K562 (cell line): ENCODE results near the gene GAB4. TPM values are rescaled to one million over a fixed set of nuclear protein-coding genes. Genes with fewer than 3 reads are reported as not detected.

Experiments
- ATAC-seq: fragments of 200-7000 bp; cut with Tn5 transposase; 3 replicates; pipeline ENCODE4 v1.9.1; 2020; ENCODE audit warnings: moderate library complexity
- BruUV-seq: library from RNA; stranded (reverse); fragments of 400-500 nt; replicated peaks from 2 replicates; lab custom pipeline; 2021; lab: Mats Ljungman, UMichigan
- CTCF ChIA-PET: fragments of 300-600 bp; formaldehyde crosslinking; extraction: SDS; loops from one replicate; lab custom pipeline; 2021; ENCODE audit warnings: low intra/inter-chr PET ratio; lab: Yijun Ruan, JAX
- POLR2A ChIA-PET: fragments of 300-600, 350-650 bp; sonication (Branson Sonifier 250); formaldehyde crosslinking; extraction: SDS; loops from one replicate; lab custom pipeline; 2021; ENCODE audit warnings: antibody characterized with exemption, inconsistent platforms; lab: Yijun Ruan, JAX
- DNase-seq, 4 experiments: peaks; one replicate each; pipeline versions ENCODE4 v3.0.0 to v3.0.0-alpha.2; 2011 to 2018; ENCODE audit warnings: low spot score in 3 of 4, mixed read lengths in 3 of 4; ENCODE audit errors: extremely low read depth in 1 of 4
- FAIRE-seq: peaks from 2 replicates; lab custom pipeline; 2011; peaks lifted over from hg19 to GRCh38; lab: Jason Lieb, UNC
- H2AFZ ChIP-seq: 2 replicates; pipeline ENCODE4 v1.6.0; 2011; ENCODE audit warnings: low read depth, low read length, control low read depth, inconsistent platforms
- H3K27ac ChIP-seq: fragments of 200-600 bp; 3 replicates; pipeline ENCODE4 v1.8.0; 2011; ENCODE audit warnings: low read depth, mild to moderate bottlenecking, control low read depth, inconsistent platforms, low read length, moderate library complexity, mixed read lengths; ENCODE audit errors: extremely low read depth
- H3K27me3 ChIP-seq, 2 experiments: fragments of 300-600 bp in 1 of 2; 2 replicates in 1 of 2; 3 replicates in 1 of 2; pipeline versions ENCODE4 v1.6.0 to v1.8.0; 2011; ENCODE audit warnings: inconsistent platforms in 2 of 2, low read length in 2 of 2, mild to moderate bottlenecking in 1 of 2, mixed read lengths in 1 of 2, moderate library complexity in 1 of 2; ENCODE audit not compliant: control insufficient read depth in 2 of 2, insufficient read depth in 2 of 2
- H3K36me3 ChIP-seq: fragments of 300-600 bp; 3 replicates; pipeline ENCODE4 v1.8.0; 2011; ENCODE audit warnings: mild to moderate bottlenecking, low read length, inconsistent platforms; ENCODE audit not compliant: control insufficient read depth, insufficient read depth
- H3K4me1 ChIP-seq, 2 experiments: fragments of 200-600 bp in 1 of 2; replicated peaks in 1 of 2; 2 replicates in 1 of 2; 3 replicates in 1 of 2; pipeline versions ENCODE4 v1.5.1 to v1.8.0; 2011; ENCODE audit warnings: inconsistent platforms in 2 of 2, low read length in 2 of 2, mild to moderate bottlenecking in 1 of 2, mixed read lengths in 1 of 2, moderate library complexity in 1 of 2; ENCODE audit not compliant: control insufficient read depth in 2 of 2, insufficient read depth in 2 of 2
- H3K4me2 ChIP-seq: 2 replicates; pipeline ENCODE4 v1.6.1; 2011; ENCODE audit warnings: low read length, control low read depth, inconsistent platforms, mixed read lengths; ENCODE audit not compliant: insufficient read depth
- H3K4me3 ChIP-seq: fragments of 200-600 bp; sonication (generic), shearing (Covaris generic); 2 replicates; pipeline ENCODE4 v1.5.1; 2016; ENCODE audit warnings: control low read depth, inconsistent platforms
- H3K79me2 ChIP-seq: fragments of 200-600 bp; 3 replicates; pipeline ENCODE4 v1.8.0; 2011; ENCODE audit warnings: low read length, inconsistent platforms; ENCODE audit not compliant: control insufficient read depth, insufficient read depth
- H3K9ac ChIP-seq, 2 experiments: 2 replicates each; pipeline versions ENCODE4 v1.6.0 to v1.6.1; 2011; ENCODE audit warnings: low read depth in 2 of 2, low read length in 2 of 2, control low read depth in 1 of 2, inconsistent platforms in 1 of 2, mild to moderate bottlenecking in 1 of 2, mixed read lengths in 1 of 2; ENCODE audit not compliant: insufficient read depth in 1 of 2
- H3K9me1 ChIP-seq: one replicate; pipeline ENCODE4 v1.6.0; 2011; ENCODE audit warnings: inconsistent platforms, mild to moderate bottlenecking, low read length, moderate library complexity; ENCODE audit not compliant: control insufficient read depth, insufficient read depth
- H3K9me3 ChIP-seq: replicated peaks from 2 replicates; pipeline ENCODE4 v1.5.1; 2011; ENCODE audit warnings: low read depth, low read length, inconsistent platforms; ENCODE audit not compliant: control insufficient read depth, insufficient read depth
- H4K20me1 ChIP-seq: replicated peaks from 2 replicates; pipeline ENCODE4 v1.6.1; 2011; ENCODE audit warnings: low read length, inconsistent platforms, mixed read lengths; ENCODE audit not compliant: control insufficient read depth, insufficient read depth
- ARID2 ChIP-seq: fragments of 450-650 bp; IDR thresholded peaks from 2 replicates; pipeline ENCODE4 v1.6.1; 2017; ENCODE audit warnings: antibody characterized with exemption, mild to moderate bottlenecking
- ARID3B ChIP-seq: fragments of 250-450 bp; sonication (Bioruptor Pico); IDR thresholded peaks from 2 replicates; pipeline ENCODE4 v1.4.0; 2020; ENCODE audit warnings: borderline replicate concordance
- CHD4 ChIP-seq: fragments of 200-600 bp; sonication (generic); IDR thresholded peaks from 3 replicates; pipeline ENCODE4 v1.6.1; 2012; ENCODE audit warnings: low read depth, mild to moderate bottlenecking, mixed read lengths, low read length, inconsistent platforms; ENCODE audit not compliant: insufficient read depth, insufficient replicate concordance, poor library complexity, severe bottlenecking
- DPF2 ChIP-seq: fragments of 450-650 bp; IDR thresholded peaks from 2 replicates; pipeline ENCODE4 v1.6.1; 2016
- ETS1 ChIP-seq: conservative IDR thresholded peaks from 2 replicates; pipeline ENCODE4 v1.6.1; 2011; ENCODE audit warnings: low read depth, mild to moderate bottlenecking, low read length; ENCODE audit not compliant: control insufficient read depth
- FOS ChIP-seq: IDR thresholded peaks from 3 replicates; pipeline ENCODE4 v1.6.1; 2011; ENCODE audit not compliant: insufficient read length; ENCODE audit errors: extremely low read depth
- FOXM1 ChIP-seq, 2 experiments: fragments of 450-650 bp in 1 of 2; sonication (generic) in 1 of 2; formaldehyde crosslinking in 1 of 2; IDR thresholded peaks; 2 replicates each; pipeline versions ENCODE4 v1.6.1 to v1.9.0; 2017 to 2022; ENCODE audit warnings: low read depth in 2 of 2, mild to moderate bottlenecking in 2 of 2, missing genetic modification reagents in 1 of 2, moderate library complexity in 1 of 2
- GATAD2B ChIP-seq: fragments of 450-650 bp; IDR thresholded peaks from 2 replicates; pipeline ENCODE4 v1.6.1; 2017; ENCODE audit warnings: mild to moderate bottlenecking, borderline replicate concordance
- HBP1 ChIP-seq: fragments of 450-650 bp; formaldehyde crosslinking; IDR thresholded peaks from 2 replicates; pipeline ENCODE4 v1.4.0; 2022; ENCODE audit warnings: missing genetic modification characterization
- MAZ ChIP-seq, 2 experiments: fragments of 450-650 bp in 1 of 2; sonication (generic) in 1 of 2; formaldehyde crosslinking; IDR thresholded peaks in 1 of 2; conservative IDR thresholded peaks in 1 of 2; 2 replicates each; pipeline versions ENCODE4 v1.4.0 to v1.5.0; 2020; ENCODE audit warnings: mild to moderate bottlenecking in 1 of 2, missing genetic modification reagents in 1 of 2
- MYNN ChIP-seq, 2 experiments: sonication (generic); formaldehyde crosslinking in 1 of 2; IDR thresholded peaks; 2 replicates each; pipeline versions ENCODE4 v1.5.0 to v1.6.1; 2016 to 2020; ENCODE audit warnings: antibody characterized with exemption in 1 of 2, missing genetic modification reagents in 1 of 2
- PML ChIP-seq: IDR thresholded peaks from 2 replicates; pipeline ENCODE4 v1.6.1; 2012; ENCODE audit warnings: low read length, inconsistent platforms
- RFX1 ChIP-seq: fragments of 450-650 bp; IDR thresholded peaks from 2 replicates; pipeline ENCODE4 v1.6.1; 2016; ENCODE audit warnings: mild to moderate bottlenecking, moderate library complexity
- TAF15 ChIP-seq: fragments of 200-400 bp; formaldehyde crosslinking; IDR thresholded peaks from 2 replicates; pipeline ENCODE4 v1.6.1; 2017; ENCODE audit warnings: mild to moderate bottlenecking, low read depth, low read length, moderate library complexity
- ZNF280A ChIP-seq: fragments of 450-650 bp; IDR thresholded peaks from 2 replicates; pipeline ENCODE4 v1.6.1; 2018; ENCODE audit warnings: mild to moderate bottlenecking, low read depth; ENCODE audit not compliant: partially characterized antibody
- WGBS: fragments of 100-300 bp; shearing (Covaris generic); methylation state at CpG from one replicate; pipeline ENCODE4 v1.1.6; 2016; ENCODE audit warnings: low coverage, mixed read lengths; ENCODE audit not compliant: insufficient coverage; ENCODE audit errors: missing lambda C conversion rate; 5-methylcytosine and 5-hydroxymethylcytosine counted together
- in situ Hi-C: fragments of 300-500 bp; cut with MboI; formaldehyde crosslinking; loops from 4 replicates; pipeline ENCODE4 v1.15.0; 2018; ENCODE audit warnings: inconsistent platforms, mixed read lengths
- intact Hi-C: fragments of 100-400 bp; cut with micrococcal nuclease; formaldehyde crosslinking; loops from 2 replicates; pipeline ENCODE4 v1.14.2; 2022
- polyA plus RNA-seq, 8 experiments: library from polyadenylated mRNA; depleted of rRNA in 4 of 8; stranded (reverse) in 5 of 8; unstranded in 3 of 8; fragments of >200 nt; fragmentation: Nextera tagmentation in 2 of 8; fragmentation: Illumina TruSeq in 1 of 8; extraction: Ambion mirVana in 2 of 8; extraction: Trizol in 1 of 8; gene quantifications; 2 replicates each; pipeline versions ENCODE4 v1.2.1 to v1.2.3, GENCODE V29; 2011 to 2014; ENCODE audit warnings: inconsistent platforms in 1 of 8, missing spikeins in 1 of 8
- total RNA-seq, 7 experiments: library from RNA; depleted of rRNA in 6 of 7; stranded (reverse); fragments of >200 nt in 6 of 7; fragmentation: Illumina TruSeq in 2 of 7; extraction: Trizol in 2 of 7; gene quantifications; 2 replicates each; pipeline versions ENCODE4 v1.2.1 to v1.2.3, GENCODE V29; 2011 to 2021; ENCODE audit warnings: low replicate concordance in 1 of 7

The GAB4 gene
- total and polyA plus RNA-seq, 9 of the 15 experiments (the other 6 are each of a cell fraction or from before 2014, with no cell fraction given): 0.04 to 0.11 (median 0.04) TPM; not detected in 6

GRCh38 chr22:16922076-16922475, 85.9 kb downstream of the GAB4 start:
- Histone ChIP-seq H3K27ac (no peak overlapping the region), H3K4me2 (no peak overlapping the region), H3K27me3 (peaks cover 0 to 4% of the 10 kb centered on the region in 2 experiments; a peak in 1 of 5 replicates), H3K4me3 (no peak overlapping the region), H4K20me1 (no peaks in the 10 kb centered on the region), H3K9me3 (no peaks in the 10 kb centered on the region), H3K4me1 (no peaks in the 10 kb centered on the region), H3K36me3 (no peaks in the 10 kb centered on the region), H3K79me2 (no peaks in the 10 kb centered on the region), H3K9me1 (no peaks in the 10 kb centered on the region), H3K9ac (no peak overlapping the region), H2AFZ (no peak overlapping the region)
- FAIRE-seq (no peak), DNase-seq (no peak), ATAC-seq (no peak)
- BruUV-seq: no TSS peak
- WGBS: 0% methylated on average over 2 of the region's 2 CpGs
- ChIA-PET POLR2A (interaction anchor here (0.7 kb wide), 1 partner anchor 135 kb away, joined by 3 read pairs; no protein-coding TSS in a partner anchor), CTCF (no interaction called here)
- in situ Hi-C loops (loop anchor here (5.0 kb wide), 1 partner anchor 135 kb away; no protein-coding TSS in a partner anchor), intact Hi-C loops (no loop called here)
- TF ChIP-seq ARID2: no peak
- TF ChIP-seq ZNF280A: no peak
- no peak for TF ChIP-seq TAF15
- no peak for TF ChIP-seq DPF2
- TF ChIP-seq ETS1: no peak
- no peak for TF ChIP-seq PML
- no peak for TF ChIP-seq RFX1
- TF ChIP-seq FOXM1 (IDR thresholded peaks at IDR 0.05; ENCODE audit: low read depth): no peak
- no peak for TF ChIP-seq FOXM1 (CRISPR knock-in tag; IDR thresholded peaks at IDR 0.05; ENCODE audit: low read depth)
- TF ChIP-seq HBP1 (CRISPR knock-in tag): no peak
- TF ChIP-seq MAZ (CRISPR knock-in tag; conservative IDR thresholded peaks at IDR 0.05 in 1 of 2, IDR thresholded peaks at IDR 0.05 in 1 of 2): no peak
- no peak for TF ChIP-seq MYNN (IDR thresholded peaks at IDR 0.05)
- TF ChIP-seq MYNN (CRISPR knock-in tag; IDR thresholded peaks at IDR 0.05): no peak
- TF ChIP-seq ARID3B (CRISPR knock-in tag): no peak
- TF ChIP-seq GATAD2B: no peak
- no peak for TF ChIP-seq FOS
- no peak for TF ChIP-seq CHD4
